Stimulated activated CD8-positive, alpha-beta memory T cell treated with anti-CD3 and anti-CD28 coated beads, Interleukin-4, amount 100 ng/mL, for 1 hour (primary cell): ENCODE data around the gene TREH.

ENCODE experiments used
- DNase-seq, 2 donors: peaks; one replicate each; pipeline ENCODE4 v3.0.0-alpha.2; 2020; ENCODE audit warnings: low read depth in 2 of 2, low spot score in 1 of 2

Gene TREH

DNA sequence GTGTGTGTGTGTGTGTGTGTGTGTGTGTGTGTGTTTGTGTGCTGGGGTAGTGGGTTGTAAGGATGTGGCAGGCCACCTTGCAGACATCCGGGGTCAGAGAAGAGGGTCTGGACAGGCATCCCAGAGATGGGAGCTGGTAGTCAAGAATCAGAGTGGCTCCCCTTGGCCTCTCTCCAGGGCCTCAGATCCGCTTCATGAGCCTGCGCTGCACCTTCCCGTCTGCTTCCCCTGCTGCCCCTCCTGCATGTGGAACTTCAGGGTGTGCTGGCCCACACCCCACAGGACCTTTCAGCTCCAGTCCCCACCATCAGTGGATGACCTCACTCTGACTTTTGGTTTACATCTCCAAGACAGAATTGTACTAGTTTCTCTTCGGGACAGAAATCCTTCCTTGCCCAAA is 31.2 kb downstream of the TREH start:
- no peak for DNase-seq

GRCh38 chr11:118646393-118646792 is 33.1 kb downstream of the TREH start:
- no peak for DNase-seq

- no peak for DNase-seq
These were observed 34.3 kb downstream of the TREH start for GRCh38 chr11:118645066-118645715.

- no peak for DNase-seq
These were observed 35.0 kb downstream of the TREH start for GRCh38 chr11:118644496-118644895.

DNA sequence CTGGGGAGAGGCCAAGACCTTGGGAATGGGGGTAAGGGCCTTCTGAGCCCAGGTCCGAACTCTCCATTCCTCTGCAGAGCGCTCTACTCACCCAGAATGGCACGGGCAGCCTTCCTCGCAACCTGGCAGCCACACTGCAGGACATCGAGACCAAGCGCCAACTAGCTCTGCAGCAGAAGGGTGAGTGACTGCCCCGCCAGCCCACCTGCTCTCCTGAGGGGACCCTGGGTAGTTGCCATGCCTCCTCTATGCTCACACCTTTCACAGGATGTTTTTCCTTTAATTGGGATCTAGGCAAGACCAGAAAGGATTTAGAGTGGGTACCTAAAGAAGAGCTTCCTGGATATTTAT is 35.5 kb downstream of the TREH start:
- no peak for DNase-seq

- no peak for DNase-seq
These were observed 36.1 kb downstream of the TREH start for GRCh38 chr11:118643142-118643994.

DNA sequence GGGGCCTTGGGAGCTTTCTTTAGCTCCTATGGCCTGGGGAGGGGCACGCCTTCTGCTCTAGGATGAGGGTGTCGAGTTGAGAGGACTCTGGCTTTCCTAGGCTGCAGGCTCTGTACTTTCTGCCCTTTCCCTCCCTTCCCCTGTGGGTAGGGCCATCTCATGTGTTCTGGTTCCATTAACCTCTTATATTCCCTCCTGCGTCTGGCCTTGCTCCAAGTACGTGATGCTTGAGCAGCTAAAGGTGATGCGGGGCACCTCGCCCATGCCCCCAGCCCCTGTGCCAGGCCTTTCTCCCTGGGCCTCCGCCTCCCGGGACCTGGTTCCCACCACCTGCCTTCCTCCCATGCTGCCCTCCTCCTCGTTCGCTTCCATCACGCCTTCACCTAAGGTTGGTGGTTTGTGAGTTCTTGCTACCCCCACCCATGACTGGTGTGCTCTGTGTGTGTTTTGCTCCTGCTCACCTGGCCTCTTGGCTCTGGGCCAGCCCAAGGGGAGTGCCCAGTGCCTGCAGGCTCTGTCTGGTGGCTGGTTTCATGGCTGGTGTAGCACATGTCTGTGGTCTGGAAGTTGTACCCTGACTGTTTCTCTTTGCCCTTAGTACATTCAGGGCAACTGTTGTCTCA is 37.9 kb downstream of the TREH start:
- DNase-seq: no peak

GRCh38 chr11:118640332-118641154 is 38.9 kb downstream of the TREH start:
- no peak for DNase-seq

DNA sequence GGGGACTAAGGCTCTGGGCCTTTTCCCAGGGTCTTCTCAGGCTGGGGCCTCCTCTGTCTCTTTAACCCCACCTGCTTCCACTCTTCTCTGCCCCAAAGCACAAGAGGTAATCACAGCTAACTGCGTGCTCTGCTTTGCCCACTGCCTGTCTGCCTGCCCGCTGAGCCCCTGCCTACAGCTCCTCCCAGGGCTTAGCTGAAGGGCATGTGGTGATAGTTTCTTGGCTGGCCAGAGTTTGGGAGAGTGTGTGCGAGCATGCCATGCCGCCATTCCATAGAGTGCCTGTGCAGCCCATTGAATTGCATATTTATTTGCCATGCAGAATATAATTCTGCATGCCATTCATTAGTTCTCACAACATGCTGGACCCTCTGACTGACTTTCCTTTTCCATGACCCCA is 39.6 kb downstream of the TREH start:
- no peak for DNase-seq

- DNase-seq: no peak
These were observed 40.7 kb downstream of the TREH start for GRCh38 chr11:118638726-118639125.

- no peak for DNase-seq
These were observed 42.7 kb downstream of the TREH start for GRCh38 chr11:118636569-118637290.

DNA sequence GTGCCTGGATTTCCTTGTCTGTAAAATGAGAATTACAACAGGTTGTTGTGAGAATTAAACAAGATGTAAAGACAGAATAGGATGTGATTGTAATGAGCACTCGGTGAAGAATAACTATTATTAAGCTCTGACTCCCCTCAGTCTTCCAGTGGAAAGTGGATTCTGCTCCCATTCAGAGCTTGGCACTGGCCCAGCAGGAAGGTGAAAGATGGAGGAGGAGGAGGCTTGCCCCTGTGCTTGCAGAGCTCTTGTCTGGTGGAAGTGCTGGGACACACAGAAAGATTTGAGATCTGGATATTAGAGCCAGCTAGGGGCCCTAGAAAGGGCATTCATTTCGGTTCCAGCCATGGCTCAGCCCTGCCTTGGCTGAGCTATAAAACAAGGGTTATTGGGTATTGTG is 43.8 kb downstream of the TREH start:
- DNase-seq: no peak

DNA sequence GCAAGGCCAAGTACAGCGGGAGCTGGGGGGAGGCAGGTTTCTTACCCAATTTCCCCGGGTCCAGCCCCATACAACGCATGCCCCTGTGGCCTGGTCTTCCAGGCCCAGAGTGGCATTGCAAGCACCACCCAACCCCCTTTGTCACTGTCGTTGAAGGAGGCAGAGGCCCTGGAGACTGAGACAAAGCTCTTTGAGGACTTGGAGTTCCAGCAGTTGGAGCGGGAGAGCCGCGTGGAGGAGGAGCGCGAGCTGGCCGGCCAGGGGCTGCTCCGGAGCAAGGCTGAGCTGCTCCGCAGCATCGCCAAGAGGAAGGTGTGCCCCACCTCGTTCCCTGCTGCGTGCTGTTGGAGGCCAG is 44.2 kb downstream of the TREH start:
- no peak for DNase-seq

GRCh38 chr11:118634431-118635236 is 44.8 kb downstream of the TREH start:
- DNase-seq: no peak

GRCh38 chr11:118633979-118634378 is 45.5 kb downstream of the TREH start:
- no peak for DNase-seq

DNA sequence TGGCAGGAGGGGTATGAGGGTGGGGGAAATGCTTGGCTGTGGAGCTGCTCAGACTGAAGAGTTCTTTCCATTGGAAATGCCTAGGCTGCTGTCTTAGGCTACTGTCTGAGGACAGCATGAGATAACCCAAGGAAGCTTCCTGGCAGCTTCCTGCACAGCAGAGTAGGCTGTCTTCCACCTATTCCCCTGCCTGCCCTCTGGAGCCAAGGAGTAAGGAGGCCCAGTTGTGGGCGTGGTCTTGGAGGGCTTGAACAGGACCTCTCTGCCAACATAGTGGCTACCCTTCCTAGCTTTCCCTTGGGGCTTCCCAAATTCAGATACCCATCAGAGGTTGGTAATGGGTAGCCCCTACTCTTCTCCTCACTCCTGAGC is 46.1 kb downstream of the TREH start:
- no peak for DNase-seq

DNA sequence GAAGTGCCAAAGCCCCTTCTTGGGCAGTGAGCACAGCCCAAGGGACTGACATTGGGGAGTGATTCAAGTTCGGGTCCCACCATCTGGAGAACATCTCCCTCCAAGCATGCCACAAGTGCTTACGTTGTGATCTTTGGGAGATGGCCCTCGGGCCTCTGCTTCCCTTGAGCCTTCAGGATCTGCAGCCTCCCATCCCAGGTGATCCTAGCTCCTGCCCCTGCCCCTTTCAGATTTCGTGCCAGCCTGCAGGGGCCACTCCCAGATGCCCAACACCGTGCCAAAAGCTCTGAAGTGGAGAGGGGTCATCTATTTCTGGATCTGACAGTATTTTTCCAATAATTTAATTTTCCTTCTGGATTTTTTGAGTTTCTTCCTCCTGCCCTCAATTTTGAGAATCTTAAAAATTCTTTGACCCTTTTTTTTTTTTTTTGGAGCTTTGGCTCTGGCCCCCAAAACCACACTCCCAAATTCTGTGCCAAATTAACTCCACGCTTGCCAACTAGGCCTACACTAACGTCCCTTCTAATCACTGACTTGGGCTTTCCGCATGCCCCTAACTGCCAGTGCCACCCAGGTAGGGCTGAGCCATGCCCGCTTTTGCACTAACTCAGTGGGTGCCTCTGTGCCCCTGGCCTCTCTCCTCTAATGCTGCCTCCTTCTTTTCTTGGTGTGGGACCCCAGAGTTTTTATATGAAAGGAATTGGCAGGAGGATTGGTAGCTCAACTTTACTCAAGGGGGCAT is 46.7 kb downstream of the TREH start:
- no peak for DNase-seq

- no peak for DNase-seq
These were observed 48.1 kb downstream of the TREH start for GRCh38 chr11:118631142-118631909.
